ENCODE results near the gene BCL10.

DNA sequence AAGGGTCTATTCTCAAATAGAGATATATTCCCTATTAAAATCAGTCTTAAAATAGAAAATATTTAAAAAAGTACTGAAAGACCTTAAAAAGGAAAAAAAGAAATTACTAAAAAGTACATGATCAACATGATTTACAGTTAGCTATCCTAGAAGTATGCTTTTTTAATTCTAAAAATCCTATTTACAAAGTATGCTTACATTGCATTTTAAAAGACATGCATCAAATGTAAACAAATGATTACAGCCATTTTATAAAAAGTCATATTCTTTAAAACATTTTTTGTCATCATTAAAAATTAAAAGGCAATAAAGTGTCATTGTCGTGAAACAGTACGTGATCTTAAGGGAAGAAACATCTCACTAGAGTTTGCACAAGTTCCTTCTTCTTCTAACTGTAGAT lies 9.1 kb downstream of the BCL10 start:
- TF ChIP-seq, protein P1, sequence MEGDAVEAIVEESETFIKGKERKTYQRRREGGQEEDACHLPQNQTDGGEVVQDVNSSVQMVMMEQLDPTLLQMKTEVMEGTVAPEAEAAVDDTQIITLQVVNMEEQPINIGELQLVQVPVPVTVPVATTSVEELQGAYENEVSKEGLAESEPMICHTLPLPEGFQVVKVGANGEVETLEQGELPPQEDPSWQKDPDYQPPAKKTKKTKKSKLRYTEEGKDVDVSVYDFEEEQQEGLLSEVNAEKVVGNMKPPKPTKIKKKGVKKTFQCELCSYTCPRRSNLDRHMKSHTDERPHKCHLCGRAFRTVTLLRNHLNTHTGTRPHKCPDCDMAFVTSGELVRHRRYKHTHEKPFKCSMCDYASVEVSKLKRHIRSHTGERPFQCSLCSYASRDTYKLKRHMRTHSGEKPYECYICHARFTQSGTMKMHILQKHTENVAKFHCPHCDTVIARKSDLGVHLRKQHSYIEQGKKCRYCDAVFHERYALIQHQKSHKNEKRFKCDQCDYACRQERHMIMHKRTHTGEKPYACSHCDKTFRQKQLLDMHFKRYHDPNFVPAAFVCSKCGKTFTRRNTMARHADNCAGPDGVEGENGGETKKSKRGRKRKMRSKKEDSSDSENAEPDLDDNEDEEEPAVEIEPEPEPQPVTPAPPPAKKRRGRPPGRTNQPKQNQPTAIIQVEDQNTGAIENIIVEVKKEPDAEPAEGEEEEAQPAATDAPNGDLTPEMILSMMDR (IDR thresholded peaks at IDR 0.05): no peak
- TF ChIP-seq, protein P2, sequence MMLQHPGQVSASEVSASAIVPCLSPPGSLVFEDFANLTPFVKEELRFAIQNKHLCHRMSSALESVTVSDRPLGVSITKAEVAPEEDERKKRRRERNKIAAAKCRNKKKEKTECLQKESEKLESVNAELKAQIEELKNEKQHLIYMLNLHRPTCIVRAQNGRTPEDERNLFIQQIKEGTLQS (CRISPR knock-in tag; conservative IDR thresholded peaks at IDR 0.05): no peak

Measured in WTC11 (cell line).